Gastrocnemius medialis (tissue), 4 donors: ENCODE measurements around the gene ACYP2.

Experiments
- CTCF ChIP-seq, 5 experiments: fragments of 450-650 bp in 3 of 5; fragments of 200-600 bp in 2 of 5; sonication (generic) in 2 of 5; IDR thresholded peaks in 4 of 5; conservative IDR thresholded peaks in 1 of 5; 1 replicate in 4 of 5; 2 replicates in 1 of 5; pipeline ENCODE4 v1.5.1; 2016 to 2019; ENCODE audit warnings: antibody characterized with exemption in 5 of 5, mild to moderate bottlenecking in 3 of 5, moderate library complexity in 3 of 5
- POLR2A ChIP-seq, 2 donors: fragments of 450-650 bp; IDR thresholded peaks; one replicate each; pipeline ENCODE4 v1.6.1; 2017; ENCODE audit warnings: antibody characterized with exemption in 2 of 2, mild to moderate bottlenecking in 2 of 2, moderate library complexity in 2 of 2

- no peak for TF ChIP-seq CTCF (IDR thresholded peaks at IDR 0.05 in 4 of 5, conservative IDR thresholded peaks at IDR 0.05 in 1 of 5)
- no peak for TF ChIP-seq POLR2A (IDR thresholded peaks at IDR 0.05)
Observed at GRCh38 chr2:54348646-54349045, 233.2 kb downstream of the ACYP2 start.
